HepG2 (cell line): Measurements from ENCODE around the gene RPGR. TPM values are rescaled to one million over a fixed set of nuclear protein-coding genes. Genes with fewer than 3 reads are reported as not detected.

ENCODE experiments used
- ATAC-seq: fragments of 200-7000 bp; cut with Tn5 transposase; 3 replicates; pipeline ENCODE4 v1.9.1; 2020; ENCODE audit warnings: mild to moderate bottlenecking, moderate library complexity
- BruUV-seq: library from RNA; stranded (reverse); fragments of 400-500 nt; replicated peaks from 2 replicates; lab custom pipeline; 2021; lab: Mats Ljungman, UMichigan
- CTCF ChIA-PET: fragments of 300-600 bp; formaldehyde crosslinking; extraction: SDS; loops from one replicate; lab custom pipeline; 2021; ENCODE audit warnings: low total read pairs, inconsistent platforms, low intra/inter-chr PET ratio; lab: Yijun Ruan, JAX
- POLR2A ChIA-PET: fragments of 350-600 bp; sonication (Branson Sonifier 250); formaldehyde crosslinking; loops from one replicate; lab custom pipeline; 2020; ENCODE audit warnings: antibody characterized with exemption, inconsistent platforms; lab: Yijun Ruan, JAX
- DNase-seq: peaks from one replicate; pipeline ENCODE4 v3.0.0-alpha.2; 2015; ENCODE audit warnings: low spot score
- FAIRE-seq: peaks from 3 replicates; lab custom pipeline; 2011; peaks lifted over from hg19 to GRCh38; lab: Jason Lieb, UNC
- H2AFZ ChIP-seq: one replicate; pipeline ENCODE4 v1.6.1; 2011; ENCODE audit warnings: low read length, inconsistent platforms
- H3K27ac ChIP-seq: fragments of 300-600 bp; 3 replicates; pipeline ENCODE4 v1.8.0; 2011; ENCODE audit warnings: mixed run types, mild to moderate bottlenecking, mixed read lengths, low read length, inconsistent platforms; ENCODE audit not compliant: insufficient read depth; ENCODE audit errors: extremely low read length
- H3K27me3 ChIP-seq, 2 experiments: fragments of 200-600 bp in 1 of 2; 2 replicates in 1 of 2; 3 replicates in 1 of 2; pipeline versions ENCODE4 v1.6.0 to v1.8.0; 2011; ENCODE audit warnings: low read length in 2 of 2, mild to moderate bottlenecking in 2 of 2, moderate library complexity in 2 of 2, inconsistent platforms in 1 of 2; ENCODE audit not compliant: insufficient read depth in 2 of 2, control insufficient read depth in 1 of 2
- H3K36me3 ChIP-seq, 2 experiments: fragments of 200-600 bp in 1 of 2; replicated peaks in 1 of 2; 2 replicates in 1 of 2; 3 replicates in 1 of 2; pipeline versions ENCODE4 v1.5.1 to v1.8.0; 2011; ENCODE audit warnings: low read length in 2 of 2, inconsistent platforms in 1 of 2; ENCODE audit not compliant: insufficient read depth in 2 of 2, control insufficient read depth in 1 of 2
- H3K4me1 ChIP-seq: 2 replicates; pipeline ENCODE4 v1.5.1; 2012; ENCODE audit warnings: low read length, inconsistent platforms; ENCODE audit not compliant: insufficient read depth
- H3K4me2 ChIP-seq: 2 replicates; pipeline ENCODE4 v1.6.0; 2011; ENCODE audit warnings: low read depth, low read length, inconsistent platforms
- H3K4me3 ChIP-seq, 3 experiments: fragments of 200-600 bp in 1 of 3; sonication (generic), shearing (Covaris generic) in 1 of 3; replicated peaks in 1 of 3; 2 replicates each; pipeline ENCODE4 v1.5.1; 2011 to 2016; ENCODE audit warnings: low read length in 3 of 3, inconsistent platforms in 2 of 3, low read depth in 2 of 3, mild to moderate bottlenecking in 2 of 3, control low read depth in 1 of 3, mixed read lengths in 1 of 3; ENCODE audit not compliant: insufficient read depth in 1 of 3
- H3K79me2 ChIP-seq: one replicate; pipeline ENCODE4 v1.6.1; 2011; ENCODE audit warnings: low read length, inconsistent platforms; ENCODE audit not compliant: insufficient read depth
- H3K9ac ChIP-seq: 2 replicates; pipeline ENCODE4 v1.6.0; 2011; ENCODE audit warnings: mild to moderate bottlenecking, low read depth, low read length, inconsistent platforms; ENCODE audit not compliant: insufficient read depth
- H3K9me3 ChIP-seq: 2 replicates; pipeline ENCODE4 v1.5.1; 2012; ENCODE audit warnings: mild to moderate bottlenecking, low read length
- H4K20me1 ChIP-seq: 2 replicates; pipeline ENCODE4 v1.6.0; 2011; ENCODE audit warnings: inconsistent platforms, mild to moderate bottlenecking, low read length, moderate library complexity; ENCODE audit not compliant: insufficient read depth
- ASH2L ChIP-seq: fragments of 300-600, 200-600 bp; sonication (generic); IDR thresholded peaks from 2 replicates; pipeline ENCODE4 v1.7.0; 2017; ENCODE audit warnings: low read depth, mild to moderate bottlenecking, moderate library complexity, mixed read lengths, low read length; ENCODE audit not compliant: insufficient read length
- CBX2 ChIP-seq, 2 experiments: fragments of 200-600 bp in 1 of 2; sonication (generic); formaldehyde crosslinking in 1 of 2; IDR thresholded peaks; 2 replicates each; pipeline versions ENCODE4 v1.7.0 to v1.8.1; 2018 to 2022; ENCODE audit warnings: low read depth in 2 of 2, low read length in 1 of 2, mild to moderate bottlenecking in 1 of 2, missing genetic modification reagents in 1 of 2
- GTF3A ChIP-seq: sonication (generic); formaldehyde crosslinking; conservative IDR thresholded peaks from 2 replicates; pipeline ENCODE4 v1.4.0; 2020; ENCODE audit warnings: mild to moderate bottlenecking, missing genetic modification reagents
- KLF9 ChIP-seq: IDR thresholded peaks from 2 replicates; pipeline ENCODE4 v1.6.1; 2016; ENCODE audit warnings: low read depth
- MXI1 ChIP-seq: IDR thresholded peaks from 3 replicates; pipeline ENCODE4 v1.6.1; 2012; ENCODE audit warnings: low read depth, low read length, inconsistent platforms, borderline replicate concordance
- NFKBIZ ChIP-seq: IDR thresholded peaks from 2 replicates; pipeline ENCODE4 v1.6.1; 2018; ENCODE audit warnings: missing genetic modification reagents, missing compliant biosample characterization
- NR0B2 ChIP-seq: sonication (generic); formaldehyde crosslinking; IDR thresholded peaks from 2 replicates; pipeline ENCODE4 v1.4.0; 2020; ENCODE audit warnings: mild to moderate bottlenecking, missing genetic modification reagents
- SRSF9 ChIP-seq: fragments of 200-400 bp; formaldehyde crosslinking; IDR thresholded peaks from 2 replicates; pipeline ENCODE4 v1.6.1; 2018; ENCODE audit warnings: borderline replicate concordance, mild to moderate bottlenecking, low read depth, low read length; ENCODE audit not compliant: insufficient read depth, poor library complexity, severe bottlenecking
- STAG1 ChIP-seq: sonication (generic); formaldehyde crosslinking; IDR thresholded peaks from 2 replicates; pipeline ENCODE4 v1.4.0; 2020; ENCODE audit warnings: missing genetic modification reagents
- TAF15 ChIP-seq: fragments of 200-400 bp; formaldehyde crosslinking; IDR thresholded peaks from one replicate; pipeline ENCODE4 v1.6.1; 2018; ENCODE audit warnings: mild to moderate bottlenecking, low read depth, low read length; ENCODE audit not compliant: poor library complexity, severe bottlenecking
- TEAD2 ChIP-seq: sonication (generic); formaldehyde crosslinking; IDR thresholded peaks from 2 replicates; pipeline ENCODE4 v1.9.0; 2021; ENCODE audit warnings: missing genetic modification reagents
- XRCC5 ChIP-seq: fragments of 200-400 bp; formaldehyde crosslinking; optimal IDR thresholded peaks from 2 replicates; pipeline ENCODE3; 2017; ENCODE audit warnings: mild to moderate bottlenecking, low read length
- ZFP1 ChIP-seq: IDR thresholded peaks from 2 replicates; pipeline ENCODE4 v1.6.1; 2016
- ZGPAT ChIP-seq: IDR thresholded peaks from 2 replicates; pipeline ENCODE4 v1.6.1; 2016; ENCODE audit warnings: mild to moderate bottlenecking
- ZNF138 ChIP-seq: sonication (generic); formaldehyde crosslinking; IDR thresholded peaks from 2 replicates; pipeline ENCODE4 v1.5.0; 2020; ENCODE audit warnings: mild to moderate bottlenecking, low read depth, missing genetic modification reagents
- ZNF230 ChIP-seq: sonication (generic); formaldehyde crosslinking; IDR thresholded peaks from 2 replicates; pipeline ENCODE4 v1.4.0; 2020; ENCODE audit warnings: mild to moderate bottlenecking, missing genetic modification reagents
- ZNF678 ChIP-seq: sonication (generic); formaldehyde crosslinking; IDR thresholded peaks from 2 replicates; pipeline ENCODE4 v1.4.0; 2020; ENCODE audit warnings: mild to moderate bottlenecking, missing genetic modification reagents
- ZNF788 ChIP-seq: sonication (generic); formaldehyde crosslinking; IDR thresholded peaks from 2 replicates; pipeline ENCODE4 v1.5.0; 2020; ENCODE audit warnings: mild to moderate bottlenecking, missing genetic modification reagents, borderline replicate concordance
- ZSCAN22 ChIP-seq: sonication (generic); formaldehyde crosslinking; IDR thresholded peaks from 2 replicates; pipeline ENCODE4 v1.4.0; 2020; ENCODE audit warnings: mild to moderate bottlenecking, missing genetic modification reagents
- WGBS: methylation state at CpG from one replicate; pipeline ENCODE4 v1.1.6; 2017; ENCODE audit warnings: low lambda C conversion rate; 5-methylcytosine and 5-hydroxymethylcytosine counted together
- in situ Hi-C: cut with HindIII; loops from 2 replicates; pipeline ENCODE4 v1.10.0; 2017; ENCODE audit warnings: low pct_unique_long_range_greater_than_20kb; ENCODE audit not compliant: extremely low pct_ligation_motif_present
- intact Hi-C: fragments of 100-400 bp; cut with micrococcal nuclease; formaldehyde crosslinking; loops from one replicate; pipeline ENCODE4 v1.10.0; 2022; ENCODE audit not compliant: unreplicated experiment
- polyA plus RNA-seq, 8 experiments: library from polyadenylated mRNA; depleted of rRNA in 3 of 8; stranded (reverse) in 7 of 8; unstranded in 1 of 8; fragments of >200 nt; fragmentation: Illumina TruSeq in 4 of 8; extraction: Trizol in 4 of 8; gene quantifications; 2 replicates each; pipeline versions ENCODE4 v1.2.1 to v1.2.3, GENCODE V29; 2011 to 2016; ENCODE audit warnings: low read depth in 4 of 8, missing spikeins in 1 of 8, mixed read lengths in 1 of 8; ENCODE audit not compliant: insufficient read depth in 1 of 8
- total RNA-seq, 5 experiments: library from RNA; depleted of rRNA; stranded (reverse); fragments of >200 nt; fragmentation: Illumina TruSeq; extraction: Trizol; gene quantifications; 2 replicates each; pipeline ENCODE4 v1.2.3, GENCODE V29; 2016; ENCODE audit warnings: low read depth in 1 of 5
- TF ChIP-seq, protein P1 (sequence below): sonication (generic); formaldehyde crosslinking; conservative IDR thresholded peaks from 2 replicates; pipeline ENCODE4 v1.4.0; 2020; ENCODE audit warnings: missing genetic modification reagents

RPGR gene
- total and polyA plus RNA-seq, 2 of the 13 experiments (the other 11 are each of a cell fraction or from before 2014, with no cell fraction given), result 2.1 to 12.1 TPM

DNA sequence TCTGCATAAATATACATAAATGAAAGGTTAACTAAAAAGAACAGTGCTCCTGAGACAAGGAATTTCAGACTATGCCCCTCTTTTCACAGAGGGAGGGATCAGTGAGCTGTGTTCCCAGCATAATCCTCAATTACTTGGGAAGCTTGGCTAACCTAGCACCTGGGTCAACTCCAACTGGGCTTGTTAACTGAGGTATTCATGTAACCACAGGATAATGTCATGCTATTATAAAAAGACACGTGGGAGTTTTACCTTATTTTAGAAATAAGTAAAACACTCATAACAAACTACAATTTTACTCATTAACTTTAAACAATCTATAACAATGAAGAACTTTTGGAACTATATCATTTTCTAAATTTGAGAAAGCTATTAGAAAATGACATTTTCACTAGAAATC lies 48.6 kb downstream of the RPGR start:
- Histone ChIP-seq H3K9me3 (no peaks in the 10 kb centered on the region), H3K4me3 (no peak overlapping the region), H3K27ac (no peak overlapping the region), H3K9ac (no peak overlapping the region), H3K27me3 (no peaks in the 10 kb centered on the region), H3K36me3 (no peaks in the 10 kb centered on the region), H2AFZ (no peak overlapping the region), H4K20me1 (no peaks in the 10 kb centered on the region), H3K79me2 (no peaks in the 10 kb centered on the region), H3K4me2 (no peak overlapping the region), H3K4me1 (peaks cover 37% of the 10 kb centered on the region)
- TF ChIP-seq CBX2 (IDR thresholded peaks at IDR 0.05; ENCODE audit: low read depth, low read length) (no peak), CBX2 (CRISPR knock-in tag; IDR thresholded peaks at IDR 0.05; ENCODE audit: low read depth) (no peak), ZFP1 (CRISPR knock-in tag) (no peak), TAF15 (no peak), NR0B2 (CRISPR knock-in tag) (no peak), TEAD2 (CRISPR knock-in tag) (no peak), ZSCAN22 (CRISPR knock-in tag) (no peak), ZNF230 (CRISPR knock-in tag) (no peak), XRCC5 (no peak), MXI1 (no peak), STAG1 (CRISPR knock-in tag) (no peak), ASH2L (no peak), GTF3A (CRISPR knock-in tag) (no peak), KLF9 (no peak), ZNF138 (CRISPR knock-in tag) (no peak), NFKBIZ (no peak), ZNF788 (no peak), ZGPAT (no peak), SRSF9 (no peak), ZNF678 (CRISPR knock-in tag) (no peak)
- TF ChIP-seq, protein P1, sequence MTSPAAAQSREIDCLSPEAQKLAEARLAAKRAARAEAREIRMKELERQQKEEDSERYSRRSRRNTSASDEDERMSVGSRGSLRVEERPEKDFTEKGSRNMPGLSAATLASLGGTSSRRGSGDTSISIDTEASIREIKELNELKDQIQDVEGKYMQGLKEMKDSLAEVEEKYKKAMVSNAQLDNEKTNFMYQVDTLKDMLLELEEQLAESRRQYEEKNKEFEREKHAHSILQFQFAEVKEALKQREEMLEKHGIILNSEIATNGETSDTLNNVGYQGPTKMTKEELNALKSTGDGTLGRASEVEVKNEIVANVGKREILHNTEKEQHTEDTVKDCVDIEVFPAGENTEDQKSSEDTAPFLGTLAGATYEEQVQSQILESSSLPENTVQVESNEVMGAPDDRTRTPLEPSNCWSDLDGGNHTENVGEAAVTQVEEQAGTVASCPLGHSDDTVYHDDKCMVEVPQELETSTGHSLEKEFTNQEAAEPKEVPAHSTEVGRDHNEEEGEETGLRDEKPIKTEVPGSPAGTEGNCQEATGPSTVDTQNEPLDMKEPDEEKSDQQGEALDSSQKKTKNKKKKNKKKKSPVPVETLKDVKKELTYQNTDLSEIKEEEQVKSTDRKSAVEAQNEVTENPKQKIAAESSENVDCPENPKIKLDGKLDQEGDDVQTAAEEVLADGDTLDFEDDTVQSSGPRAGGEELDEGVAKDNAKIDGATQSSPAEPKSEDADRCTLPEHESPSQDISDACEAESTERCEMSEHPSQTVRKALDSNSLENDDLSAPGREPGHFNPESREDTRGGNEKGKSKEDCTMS (CRISPR knock-in tag), result no peak
- FAIRE-seq (no peak), ATAC-seq (no peak), DNase-seq (no peak)
- intact Hi-C loops (no loop called here), in situ Hi-C loops (no loop called here)
- CTCF ChIA-PET, result no interaction called here
- POLR2A ChIA-PET, result no interaction called here
- no TSS peak for BruUV-seq
- WGBS, result 100% methylated on average over 1 of the region's 1 CpG
